Breast epithelium (tissue), 3 donors: ENCODE results near the gene RB1.

Source experiments
- POLR2A ChIP-seq: fragments of 450-650 bp; IDR thresholded peaks from one replicate; pipeline ENCODE4 v1.6.1; 2016; ENCODE audit warnings: antibody characterized with exemption, mild to moderate bottlenecking, moderate library complexity
- POLR2AphosphoS5 ChIP-seq, 3 donors: sonication (generic); formaldehyde crosslinking; IDR thresholded peaks; one replicate each; pipeline ENCODE4 v1.6.1; 2017; ENCODE audit warnings: antibody characterized with exemption in 3 of 3
- TF ChIP-seq, protein P1 (sequence below), 3 donors: fragments of 450-650 bp; IDR thresholded peaks; one replicate each; pipeline ENCODE4 v1.5.1; 2016 to 2017; ENCODE audit warnings: antibody characterized with exemption in 3 of 3, mild to moderate bottlenecking in 3 of 3, moderate library complexity in 3 of 3

DNA sequence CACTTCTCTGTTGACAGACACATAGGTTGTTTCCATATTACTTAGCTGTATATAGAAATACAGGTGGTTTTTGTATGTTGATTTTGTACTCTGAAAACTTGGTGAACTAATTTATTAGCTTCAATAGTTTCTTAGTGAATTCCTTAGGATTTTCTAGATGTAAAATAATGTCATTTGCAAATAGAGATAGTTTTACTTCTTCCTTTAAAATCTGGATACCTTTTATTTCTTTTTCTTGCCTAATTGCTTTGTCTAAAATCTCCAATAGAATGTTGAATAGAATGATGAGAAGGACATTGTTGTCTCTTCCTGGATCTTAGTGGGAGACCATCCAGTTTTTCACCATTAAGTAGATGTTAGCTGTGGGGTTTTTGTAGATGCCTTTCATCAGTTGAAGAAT is 18.7 kb downstream of the RB1 start:
- TF ChIP-seq, protein P1, sequence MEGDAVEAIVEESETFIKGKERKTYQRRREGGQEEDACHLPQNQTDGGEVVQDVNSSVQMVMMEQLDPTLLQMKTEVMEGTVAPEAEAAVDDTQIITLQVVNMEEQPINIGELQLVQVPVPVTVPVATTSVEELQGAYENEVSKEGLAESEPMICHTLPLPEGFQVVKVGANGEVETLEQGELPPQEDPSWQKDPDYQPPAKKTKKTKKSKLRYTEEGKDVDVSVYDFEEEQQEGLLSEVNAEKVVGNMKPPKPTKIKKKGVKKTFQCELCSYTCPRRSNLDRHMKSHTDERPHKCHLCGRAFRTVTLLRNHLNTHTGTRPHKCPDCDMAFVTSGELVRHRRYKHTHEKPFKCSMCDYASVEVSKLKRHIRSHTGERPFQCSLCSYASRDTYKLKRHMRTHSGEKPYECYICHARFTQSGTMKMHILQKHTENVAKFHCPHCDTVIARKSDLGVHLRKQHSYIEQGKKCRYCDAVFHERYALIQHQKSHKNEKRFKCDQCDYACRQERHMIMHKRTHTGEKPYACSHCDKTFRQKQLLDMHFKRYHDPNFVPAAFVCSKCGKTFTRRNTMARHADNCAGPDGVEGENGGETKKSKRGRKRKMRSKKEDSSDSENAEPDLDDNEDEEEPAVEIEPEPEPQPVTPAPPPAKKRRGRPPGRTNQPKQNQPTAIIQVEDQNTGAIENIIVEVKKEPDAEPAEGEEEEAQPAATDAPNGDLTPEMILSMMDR (IDR thresholded peaks at IDR 0.05), result no peak
- TF ChIP-seq POLR2A (no peak), POLR2AphosphoS5 (IDR thresholded peaks at IDR 0.05) (no peak)
